HG03457 (cell line): ENCODE data around the gene ADAMTS3.
"Not testable (repeated sequence)": the region's sequence is repeated elsewhere in the genome, so short reads cannot be mapped to it uniquely, and the experiment has no call there.

Experiments used
- ATAC-seq: cut with Tn5 transposase; IDR thresholded peaks from one replicate; pipeline ENCODE4 v1.9.1; 2021; ENCODE audit warnings: moderate number of reproducible peaks; ENCODE audit not compliant: unreplicated experiment

ADAMTS3 gene

DNA sequence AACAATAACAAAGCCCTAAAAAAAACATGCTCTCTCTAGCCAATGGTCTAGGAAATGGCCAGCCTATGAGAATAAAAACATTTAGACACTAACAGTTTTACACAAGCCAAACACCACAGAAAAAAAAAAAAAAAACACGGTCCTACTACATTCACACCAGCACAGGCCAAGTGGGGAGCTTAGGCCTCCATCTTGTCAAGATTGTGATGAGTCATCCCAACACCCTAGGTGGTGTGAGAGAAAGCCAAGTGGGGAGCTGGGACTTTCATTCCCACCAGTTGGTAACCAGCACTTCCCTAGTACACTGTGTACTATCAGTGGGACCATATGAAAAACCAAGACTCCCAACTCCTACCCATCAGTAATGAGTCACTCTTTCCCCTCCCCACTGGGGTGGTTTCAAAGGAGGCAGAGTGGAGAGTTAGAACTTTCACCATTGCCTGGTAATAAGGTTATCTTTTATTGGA lies 95.6 kb downstream of the ADAMTS3 start:
- ATAC-seq: no peak

DNA sequence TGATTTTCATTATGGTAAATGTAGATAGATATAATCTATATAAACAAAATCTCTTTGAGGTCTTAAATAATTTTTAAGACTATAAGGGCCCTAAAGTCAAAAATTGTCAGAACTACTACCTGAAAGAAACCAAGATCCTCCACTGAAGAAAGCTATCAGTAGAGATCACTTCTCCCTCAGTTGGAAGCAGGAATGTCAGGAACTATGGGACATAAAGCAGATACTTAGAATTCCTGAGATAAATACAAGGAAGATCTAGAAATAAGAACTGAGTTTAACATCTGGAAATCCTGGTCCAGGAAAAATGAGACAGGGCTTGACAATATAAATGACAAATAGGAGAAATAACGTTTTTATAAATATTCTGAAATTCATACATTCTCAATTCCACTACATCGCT lies 97.2 kb downstream of the ADAMTS3 start:
- ATAC-seq: no peak

DNA sequence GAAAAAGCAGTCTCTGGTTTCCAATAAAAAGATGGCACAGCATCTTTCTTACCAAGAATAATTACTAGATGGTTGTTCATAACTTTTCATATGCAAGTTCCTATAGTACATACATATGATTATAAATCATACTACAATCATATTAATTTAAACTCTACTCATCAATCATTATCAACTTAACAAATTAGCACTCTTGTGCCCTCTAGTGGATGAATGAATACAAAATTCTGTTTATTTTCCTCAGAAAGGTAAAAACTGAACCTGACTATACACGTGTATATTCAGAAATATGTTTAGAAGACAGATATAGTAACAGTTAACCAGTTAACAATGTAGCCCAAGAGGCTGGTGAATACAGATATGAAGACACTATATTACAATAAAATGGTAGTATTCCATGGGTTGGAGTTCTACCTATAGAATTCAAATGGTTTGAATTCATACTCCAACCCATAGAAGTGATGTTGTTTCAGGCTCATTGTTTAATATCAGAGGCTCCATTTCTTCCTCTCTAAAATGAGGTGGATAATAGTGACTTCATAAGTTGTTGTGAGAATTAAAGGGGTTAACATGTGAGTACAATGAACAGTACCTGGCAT lies 100.0 kb downstream of the ADAMTS3 start:
- ATAC-seq: no peak

DNA sequence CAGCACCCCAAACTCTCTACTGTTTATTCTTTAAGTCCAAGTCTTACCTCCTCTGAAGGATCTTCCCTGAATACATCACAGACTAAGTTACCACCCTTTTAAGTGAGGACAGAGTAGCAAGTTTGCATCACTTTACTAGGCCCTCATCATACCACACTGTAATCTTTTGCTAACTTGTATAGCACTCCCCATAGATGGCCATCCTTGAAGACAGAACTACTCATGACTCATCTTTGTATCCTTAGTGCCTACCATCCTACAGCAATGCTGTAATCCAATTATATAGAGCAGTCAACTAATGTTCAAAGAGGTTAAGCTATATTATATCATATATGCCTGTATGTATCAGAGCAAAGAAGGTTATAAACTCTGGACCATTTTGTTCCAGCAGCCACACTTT lies 101.4 kb downstream of the ADAMTS3 start:
- ATAC-seq: no peak

DNA sequence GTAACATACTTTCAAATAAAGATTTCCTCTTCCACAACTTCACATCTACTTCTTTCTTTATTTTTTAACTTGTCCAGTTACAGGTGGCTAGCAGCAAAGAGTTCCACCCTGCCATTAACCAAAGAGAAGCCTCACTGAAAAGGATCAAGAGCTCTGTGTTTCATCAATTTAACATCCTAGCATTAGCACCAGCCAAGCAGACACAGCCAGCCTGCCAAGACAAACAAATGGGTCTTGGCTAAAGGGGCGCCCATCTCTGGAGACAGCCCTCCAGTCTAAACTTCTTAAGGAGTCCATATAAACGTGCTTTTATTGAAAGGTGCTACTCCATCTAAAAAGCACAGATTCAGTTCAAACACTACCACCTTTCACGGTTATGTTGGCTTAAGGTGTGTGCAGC lies 105.3 kb downstream of the ADAMTS3 start:
- no peak for ATAC-seq

DNA sequence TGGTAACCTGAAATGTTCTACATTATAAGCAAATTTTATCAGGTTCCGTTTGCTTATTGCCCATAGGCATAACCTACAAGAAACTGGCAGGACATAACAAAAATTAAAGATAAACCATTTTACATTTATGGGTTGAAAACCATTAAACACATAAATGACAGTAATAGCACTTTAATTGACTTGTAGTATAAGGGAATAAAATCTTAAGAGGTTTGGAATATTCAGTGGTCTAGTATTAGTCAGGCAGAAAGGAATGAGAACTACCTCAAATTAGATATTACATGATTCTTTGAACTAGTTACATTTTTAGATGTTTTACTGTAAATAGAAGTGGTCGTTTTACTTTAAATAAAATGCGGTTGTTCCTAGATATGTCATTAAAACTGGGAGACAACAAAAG lies 111.9 kb downstream of the ADAMTS3 start:
- no peak for ATAC-seq

DNA sequence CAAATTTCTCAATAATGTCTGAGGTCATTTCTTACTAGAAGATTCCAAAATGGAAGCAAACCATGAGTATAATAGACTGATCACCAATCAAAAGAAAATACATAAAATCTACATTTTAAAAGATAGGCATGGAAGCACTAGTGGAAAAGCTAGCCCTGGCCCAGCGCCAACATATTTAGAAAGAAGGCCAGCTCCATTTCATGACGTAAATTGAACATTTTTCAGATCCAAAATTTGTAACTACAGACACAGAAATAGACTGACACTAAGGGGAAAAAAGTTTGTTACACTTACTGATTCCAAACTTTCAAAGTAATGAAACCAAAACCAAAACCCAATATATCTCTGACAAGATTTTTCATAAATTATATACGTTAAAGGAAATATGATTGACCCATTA lies 117.7 kb downstream of the ADAMTS3 start:
- ATAC-seq: no peak

DNA sequence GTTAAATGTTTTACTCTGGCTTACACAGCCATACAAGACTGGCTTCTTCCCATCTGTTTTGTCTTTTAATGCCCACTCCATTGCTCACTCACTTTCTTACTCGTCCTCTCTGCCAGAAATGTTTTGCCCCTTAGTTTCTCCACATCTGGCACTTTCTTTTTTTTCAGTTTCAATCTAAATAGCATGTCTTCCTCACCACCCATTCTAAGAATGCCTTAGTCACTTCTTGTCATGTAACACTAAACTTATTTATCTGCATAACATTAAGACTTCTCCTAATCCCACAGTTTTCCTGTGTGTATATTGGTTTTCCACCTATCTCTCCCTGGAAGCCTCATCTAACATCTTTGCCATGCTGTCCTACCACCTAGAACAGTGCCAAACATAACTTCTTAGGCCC lies 119.3 kb downstream of the ADAMTS3 start:
- ATAC-seq: no peak

DNA sequence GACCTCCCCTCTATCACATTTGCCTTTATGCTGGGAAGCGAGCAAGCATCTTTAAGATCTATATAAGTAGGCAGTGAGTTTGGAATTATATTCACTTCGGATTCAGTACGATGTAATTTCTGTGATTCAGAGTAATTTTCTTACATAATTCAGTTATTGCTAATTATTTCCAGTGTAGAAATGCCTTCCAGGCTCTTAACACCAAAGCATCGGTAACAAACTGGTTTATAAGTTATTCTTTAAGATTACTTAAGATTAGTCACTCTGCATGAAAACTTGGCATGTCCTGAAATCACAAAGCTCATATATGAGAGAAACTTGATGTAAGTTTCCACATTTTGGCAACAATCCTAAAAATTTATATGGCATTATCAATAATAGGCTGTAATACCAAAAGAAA lies 120.8 kb downstream of the ADAMTS3 start:
- no peak for ATAC-seq

DNA sequence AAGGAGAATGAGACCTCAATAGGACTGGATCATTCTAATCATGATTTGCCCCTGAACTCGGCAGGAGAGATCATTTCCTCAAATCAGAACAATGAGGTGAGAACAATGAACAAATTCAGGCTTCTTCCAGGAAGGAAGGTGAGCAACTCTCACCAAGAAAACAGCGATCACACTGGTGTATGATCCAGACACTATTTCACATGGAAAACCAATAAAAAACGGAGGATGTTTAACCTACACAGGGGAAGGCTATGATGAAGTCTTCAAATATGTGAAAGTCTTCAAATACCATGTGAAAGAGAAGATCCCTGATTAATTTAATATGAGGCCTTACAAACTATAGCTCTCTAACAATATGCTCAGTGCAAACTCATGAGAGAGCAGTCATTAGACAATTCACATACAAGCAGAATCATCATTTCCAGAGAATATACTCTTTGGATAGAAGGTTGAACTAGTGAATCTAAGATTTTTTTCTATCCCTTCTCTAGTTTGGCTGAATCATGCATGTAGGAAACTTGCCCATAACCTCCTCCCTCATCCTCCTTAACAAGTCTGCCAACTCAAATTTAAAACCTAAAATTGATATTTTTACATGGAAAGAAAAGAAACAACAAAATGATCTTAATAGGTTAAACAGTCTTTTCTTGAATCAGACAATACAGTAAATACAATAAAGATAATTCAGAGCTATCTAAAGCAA lies 122.5 kb downstream of the ADAMTS3 start:
- ATAC-seq: no peak

DNA sequence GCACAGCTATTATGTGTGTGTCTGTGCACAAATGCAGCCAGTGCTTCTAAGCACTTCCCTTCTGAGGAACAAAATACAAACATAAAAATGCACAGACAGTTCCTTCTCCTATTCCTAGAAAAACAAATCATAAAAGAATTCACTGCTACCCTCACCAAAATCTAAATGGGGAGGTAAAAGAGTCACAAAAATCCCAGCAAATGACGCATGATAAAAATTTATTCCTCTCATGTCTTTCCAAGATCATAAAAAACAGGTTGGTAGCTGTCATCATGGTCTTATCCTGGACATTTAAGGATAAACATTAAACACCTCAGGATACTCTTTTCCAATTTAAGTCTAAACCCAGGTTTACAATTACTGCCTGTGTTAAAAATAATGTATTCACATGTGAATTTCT lies 124.9 kb downstream of the ADAMTS3 start:
- no peak for ATAC-seq

DNA sequence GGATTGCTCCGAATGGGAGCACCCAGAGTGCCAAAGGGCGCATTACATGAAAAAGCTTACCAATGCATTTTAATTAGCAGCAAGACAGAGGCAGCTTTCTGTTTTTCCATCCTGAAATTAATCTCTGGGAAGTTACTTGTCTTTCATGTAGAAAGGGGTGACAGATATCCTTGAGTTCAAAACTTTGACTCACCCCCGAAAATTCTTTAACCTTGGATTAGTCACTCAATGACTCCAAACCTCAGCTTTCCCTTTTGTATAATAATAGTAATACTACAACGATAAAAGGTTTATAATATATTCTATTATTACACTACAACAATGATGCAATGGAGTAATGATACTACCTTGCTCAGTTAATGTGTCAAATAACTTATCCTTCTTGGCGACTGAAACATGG lies 126.3 kb downstream of the ADAMTS3 start:
- ATAC-seq: no peak

DNA sequence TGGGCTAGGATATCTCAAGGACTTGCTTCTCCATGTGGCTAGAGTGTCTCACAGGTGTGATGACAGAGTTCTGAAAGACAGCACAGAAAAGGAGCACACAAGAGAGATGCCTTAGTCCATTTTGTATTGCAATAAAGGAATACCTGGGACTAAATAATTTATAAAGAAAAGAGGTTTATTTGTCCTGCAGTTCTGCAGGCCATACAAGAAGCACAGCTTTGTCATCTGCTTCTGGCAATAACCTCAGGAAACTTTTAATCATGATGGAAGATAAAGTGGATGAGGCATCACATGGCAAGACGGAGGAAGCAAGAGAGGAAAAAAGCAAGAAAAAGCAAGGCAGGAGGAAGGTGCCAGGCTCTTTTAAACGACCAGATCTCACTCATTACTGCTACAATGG lies 126.9 kb downstream of the ADAMTS3 start:
- ATAC-seq: no peak

DNA sequence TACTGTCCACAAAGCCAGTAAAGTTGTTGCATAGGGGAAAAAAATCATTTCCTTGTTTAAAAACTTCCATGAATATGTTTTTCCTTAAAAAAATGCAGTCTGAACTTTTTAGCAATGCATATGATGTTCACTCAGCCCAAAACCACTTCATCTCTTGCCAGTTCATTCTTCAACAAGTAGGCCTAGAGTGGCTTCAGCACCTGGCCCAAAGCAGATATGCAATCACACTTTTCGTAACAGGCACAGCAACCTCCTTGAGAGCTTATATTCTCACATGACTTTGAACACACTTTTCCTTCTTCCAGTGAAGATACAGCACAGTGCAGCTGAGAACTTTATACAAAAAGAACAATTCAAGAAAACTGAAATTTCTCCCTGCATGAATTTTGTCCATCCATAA lies 128.6 kb downstream of the ADAMTS3 start:
- no peak for ATAC-seq

DNA sequence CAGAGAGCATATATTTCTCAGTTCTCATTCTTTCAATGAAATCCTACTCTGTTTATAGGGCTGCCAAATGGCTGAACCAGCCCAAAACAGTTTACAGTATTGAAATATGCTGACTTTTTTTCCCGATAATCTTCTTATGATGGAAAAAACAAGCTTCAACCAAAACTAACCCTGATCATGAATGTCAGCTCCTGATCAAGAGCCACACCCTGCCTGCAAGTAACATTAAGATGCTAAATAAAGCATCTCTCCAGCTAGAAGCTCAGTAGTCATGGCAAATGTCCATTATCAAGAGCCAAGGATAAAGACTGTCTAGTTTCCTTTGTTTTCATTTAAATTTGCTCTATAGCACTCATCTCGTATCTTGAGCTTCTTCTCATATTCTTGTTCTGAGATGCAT lies 136.0 kb downstream of the ADAMTS3 start:
- ATAC-seq: no peak

DNA sequence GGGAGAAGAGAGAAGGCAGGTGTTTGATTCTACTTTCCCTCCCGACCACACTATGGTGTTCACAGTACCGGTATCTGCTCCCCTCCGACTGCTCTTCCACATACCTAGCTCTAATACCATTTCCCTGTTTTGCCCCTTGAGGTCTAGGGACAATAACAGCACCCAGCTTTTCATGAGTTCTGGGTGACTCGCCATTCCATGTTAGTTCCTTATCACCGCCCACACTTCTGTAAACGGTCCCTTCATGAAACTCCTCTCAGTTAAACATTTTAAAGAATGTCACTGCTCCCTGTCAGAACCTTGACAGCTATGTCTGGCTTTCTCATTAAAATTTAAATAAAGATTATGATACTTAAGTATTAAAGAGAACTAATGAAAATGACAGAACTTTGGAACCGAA lies 136.7 kb downstream of the ADAMTS3 start:
- ATAC-seq: no peak

DNA sequence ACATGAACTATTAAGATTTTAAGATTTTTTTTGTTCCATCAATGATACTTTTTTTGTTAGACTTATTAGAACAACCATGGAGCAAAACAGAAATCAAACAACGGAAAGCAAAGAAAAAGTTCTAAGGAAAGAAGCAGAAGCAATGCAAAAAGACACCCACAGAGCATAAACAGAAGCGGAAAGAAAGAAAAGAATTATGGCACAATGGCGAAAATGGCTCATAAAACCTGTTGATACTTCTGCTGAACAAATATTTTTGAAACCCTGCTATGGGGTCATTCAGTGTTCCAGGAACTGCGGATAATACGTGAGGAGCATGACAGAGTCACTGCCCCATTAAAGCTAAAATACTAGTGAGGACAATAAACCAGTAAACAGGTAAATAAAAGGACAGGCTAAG lies 138.0 kb downstream of the ADAMTS3 start:
- no peak for ATAC-seq

DNA sequence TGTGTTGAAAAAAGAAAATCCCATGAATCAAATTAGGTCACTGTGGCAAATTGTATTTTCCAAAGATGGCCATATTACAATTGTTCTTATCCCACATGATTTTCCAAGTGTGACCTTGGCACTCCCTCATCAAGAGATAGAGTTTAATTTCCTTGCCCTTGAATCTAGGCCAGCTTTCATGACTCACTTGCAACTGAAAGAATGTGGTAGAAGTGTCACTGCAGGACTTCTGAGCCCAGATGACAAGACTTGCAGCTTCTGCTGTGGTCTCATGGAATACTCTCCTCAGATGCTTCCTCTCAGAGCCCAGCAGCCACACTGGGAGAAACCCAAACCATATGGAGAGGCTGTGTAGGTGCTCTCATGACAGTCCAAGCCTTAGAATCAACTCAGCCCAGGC lies 139.0 kb downstream of the ADAMTS3 start:
- no peak for ATAC-seq

DNA sequence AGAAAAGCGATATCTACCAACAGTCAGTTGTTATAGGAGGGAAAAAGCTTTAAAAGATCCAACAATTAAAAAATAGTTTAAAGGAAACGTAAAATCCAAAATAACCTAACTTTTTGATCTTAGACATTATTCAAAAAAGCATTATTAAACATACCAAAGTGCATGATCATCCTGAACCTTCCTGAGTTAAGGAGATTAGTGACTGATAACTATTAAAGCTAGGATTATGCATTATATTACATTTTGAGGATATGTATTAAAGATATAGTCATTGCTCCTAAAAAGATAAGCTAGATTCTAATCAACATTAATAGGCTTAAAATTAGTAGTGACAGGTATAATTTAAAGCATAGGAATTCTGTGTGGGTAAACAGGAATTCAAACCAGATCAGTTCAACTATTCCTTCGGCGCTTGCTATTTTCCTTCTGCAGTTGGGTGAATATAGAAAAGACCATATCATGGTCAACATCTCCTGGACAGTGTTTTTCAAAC lies 139.6 kb downstream of the ADAMTS3 start:
- no peak for ATAC-seq

DNA sequence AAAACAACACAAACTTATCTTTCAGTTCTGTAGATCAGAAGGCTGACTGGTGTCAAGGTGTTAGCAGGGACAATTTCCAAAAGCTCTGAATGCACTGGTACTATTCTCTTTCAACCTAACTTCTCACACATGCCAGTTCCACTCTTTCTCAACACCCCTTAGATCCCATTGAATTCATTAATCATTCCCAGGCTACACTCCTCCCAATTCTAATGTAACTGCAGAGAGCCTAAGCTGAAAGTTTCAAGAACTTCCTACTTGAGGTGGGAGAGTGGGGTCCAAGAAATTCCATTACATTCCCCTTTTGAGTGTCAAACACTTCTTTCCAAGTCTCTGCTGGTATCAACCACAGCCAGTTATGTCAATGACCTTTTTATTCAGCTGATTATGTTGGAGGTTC lies 142.0 kb downstream of the ADAMTS3 start:
- no peak for ATAC-seq

DNA sequence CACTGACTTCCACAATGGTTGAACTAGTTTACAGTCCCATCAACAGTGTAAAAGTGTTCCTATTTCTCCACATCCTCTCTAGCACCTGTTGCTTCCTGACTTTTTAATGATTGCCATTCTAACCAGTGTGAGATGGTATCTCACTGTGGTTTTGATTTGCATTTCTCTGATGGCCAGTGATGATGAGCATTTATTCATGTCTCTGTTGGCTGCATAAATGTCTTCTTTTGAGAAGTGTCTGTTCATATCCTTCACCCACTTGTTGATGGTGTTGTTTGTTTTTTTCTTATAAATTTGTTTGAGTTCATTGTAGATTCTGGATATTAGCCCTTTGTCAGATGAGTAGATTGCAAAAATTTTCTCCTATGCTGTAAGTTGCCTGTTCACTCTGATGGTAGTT lies 143.1 kb downstream of the ADAMTS3 start:
- ATAC-seq: not testable (repeated sequence)

DNA sequence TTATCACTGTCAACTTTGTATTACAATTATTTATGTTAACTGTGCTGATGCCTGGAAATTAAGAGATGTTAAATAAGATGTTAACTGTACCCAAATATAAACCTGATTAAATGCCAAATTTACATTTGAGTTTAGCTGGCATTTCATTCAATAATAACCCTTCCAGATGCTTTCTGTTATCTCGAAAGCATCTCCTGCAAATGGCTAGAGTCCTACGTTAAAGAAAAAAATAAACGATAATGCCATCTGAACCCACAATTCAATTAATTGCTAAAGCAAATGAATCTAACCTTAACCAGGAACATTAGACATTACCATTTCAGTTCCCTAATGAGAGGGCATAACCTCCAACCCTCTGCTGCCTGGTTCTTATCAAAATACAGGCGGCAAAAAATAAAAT lies 145.0 kb downstream of the ADAMTS3 start:
- ATAC-seq: no peak

DNA sequence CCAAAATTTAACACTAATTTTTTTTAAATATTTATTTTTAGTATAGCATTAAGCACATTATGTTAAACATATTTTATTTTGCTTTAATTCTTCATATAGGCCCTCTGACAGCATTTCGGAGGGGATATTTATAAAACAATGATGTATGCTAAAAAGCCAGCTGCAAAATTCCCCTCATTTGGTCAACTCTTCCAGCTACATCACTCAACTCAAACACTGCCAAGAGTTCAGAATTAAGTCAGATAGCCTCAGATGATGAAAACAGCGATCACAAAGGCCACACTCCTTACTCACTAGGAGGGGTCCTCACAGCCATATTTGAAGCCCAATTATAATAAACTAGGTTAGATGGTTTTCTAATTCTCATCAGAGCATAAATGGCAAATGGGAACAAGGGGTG lies 146.6 kb downstream of the ADAMTS3 start:
- ATAC-seq: no peak
